HL-60 (cell line): ENCODE results near the gene PGAP1.

ENCODE experiments used
- DNase-seq, 2 experiments: peaks; one replicate each; pipeline ENCODE4 v3.0.0-alpha.2; 2010 to 2020; ENCODE audit warnings: low read depth in 1 of 2, low spot score in 1 of 2
- H3K27ac ChIP-seq: fragments of 250-450 bp; sonication (Bioruptor Pico); replicated peaks from 2 replicates; pipeline ENCODE4 v1.5.1; 2020; ENCODE audit warnings: mild to moderate bottlenecking, moderate library complexity
- H3K27me3 ChIP-seq: fragments of 250-450 bp; sonication (Bioruptor Pico); 2 replicates; pipeline ENCODE4 v1.5.1; 2021; ENCODE audit warnings: mild to moderate bottlenecking, moderate library complexity; ENCODE audit not compliant: insufficient read depth, poor library complexity, severe bottlenecking
- H3K4me3 ChIP-seq: replicated peaks from 2 replicates; pipeline ENCODE4 v1.5.1; 2011; ENCODE audit warnings: mild to moderate bottlenecking, control low read depth, low read length; ENCODE audit not compliant: insufficient read depth
- CTCF ChIP-seq: IDR thresholded peaks from one replicate; pipeline ENCODE4 v1.5.1; 2011; ENCODE audit warnings: low read length, control low read depth, inconsistent platforms; ENCODE audit not compliant: insufficient read depth
- GABPA ChIP-seq: IDR thresholded peaks from 2 replicates; pipeline ENCODE4 v1.6.1; 2012; ENCODE audit warnings: low read depth
- POLR2AphosphoS5 ChIP-seq: IDR thresholded peaks from 2 replicates; pipeline ENCODE4 v1.6.1; 2012; ENCODE audit warnings: low read depth
- REST ChIP-seq: IDR thresholded peaks from 2 replicates; pipeline ENCODE4 v1.6.1; 2012; ENCODE audit warnings: low read depth; ENCODE audit not compliant: insufficient replicate concordance
- SPI1 ChIP-seq: IDR thresholded peaks from 2 replicates; pipeline ENCODE4 v1.6.1; 2012; ENCODE audit warnings: low read depth, mild to moderate bottlenecking, borderline replicate concordance

The PGAP1 gene

GRCh38 chr2:196968516-196968915 lies 42.0 kb upstream of the PGAP1 start:
- no peak for DNase-seq
- Histone ChIP-seq H3K27ac (no peak overlapping the region), H3K4me3 (no peak overlapping the region), H3K27me3 (no peaks in the 10 kb centered on the region)
- TF ChIP-seq SPI1 (no peak), CTCF (no peak), GABPA (no peak), REST (no peak), POLR2AphosphoS5 (no peak)

GRCh38 chr2:196967775-196968174 lies 41.3 kb upstream of the PGAP1 start:
- no peak for DNase-seq
- H3K27ac ChIP-seq, result no peak overlapping the region
- no peak overlapping the region for H3K4me3 ChIP-seq
- H3K27me3 ChIP-seq, result no peaks in the 10 kb centered on the region
- TF ChIP-seq SPI1 (no peak), CTCF (no peak), REST (no peak), GABPA (no peak), POLR2AphosphoS5 (no peak)

- Histone ChIP-seq H3K27ac (no peak overlapping the region), H3K27me3 (no peaks in the 10 kb centered on the region), H3K4me3 (no peak overlapping the region)
- DNase-seq, result no peak
- TF ChIP-seq REST (no peak), CTCF (no peak), GABPA (no peak), SPI1 (no peak), POLR2AphosphoS5 (no peak)
These were observed 40.6 kb upstream of the PGAP1 start for GRCh38 chr2:196967116-196967515.
